H1 (cell line): Measurements from ENCODE around the gene TBC1D22A. TPM values are rescaled to one million over a fixed set of nuclear protein-coding genes. Genes with fewer than 3 reads are reported as not detected.

ENCODE experiments used
- CTCF ChIA-PET: fragments of 300-600 bp; sonication (Branson Sonifier 250); formaldehyde crosslinking; loops from one replicate; lab custom pipeline; 2021; ENCODE audit not compliant: partially characterized antibody; lab: Charles Lee
- POLR2A ChIA-PET: fragments of 300-600 bp; sonication (Branson Sonifier 250); formaldehyde crosslinking; loops from one replicate; lab custom pipeline; 2021; ENCODE audit warnings: inconsistent platforms; ENCODE audit not compliant: partially characterized antibody; lab: Charles Lee
- DNase-seq, 2 experiments: peaks; one replicate each; pipeline versions ENCODE4 v3.0.0 to v3.0.0-alpha.2; 2010 to 2022; ENCODE audit warnings: low spot score in 2 of 2, low read depth in 1 of 2, mixed read lengths in 1 of 2
- FAIRE-seq: peaks from 2 replicates; lab custom pipeline; 2011; peaks lifted over from hg19 to GRCh38; lab: Jason Lieb, UNC
- H2AFZ ChIP-seq: 2 replicates; pipeline ENCODE4 v1.8.1; 2012; ENCODE audit warnings: low read length, inconsistent platforms
- H2AK5ac ChIP-seq: 2 replicates; pipeline ENCODE4 v1.6.1; 2013; ENCODE audit warnings: low read depth, low read length
- H2BK120ac ChIP-seq: replicated peaks from 2 replicates; pipeline ENCODE3; 2013; ENCODE audit warnings: low read depth, low read length, inconsistent platforms
- H2BK12ac ChIP-seq: 2 replicates; pipeline ENCODE4 v1.6.1; 2013; ENCODE audit warnings: low read depth, low read length
- H2BK15ac ChIP-seq: 2 replicates; pipeline ENCODE4 v1.6.1; 2013; ENCODE audit warnings: low read length
- H2BK20ac ChIP-seq: 2 replicates; pipeline ENCODE4 v1.6.1; 2013; ENCODE audit warnings: low read length
- H2BK5ac ChIP-seq: 2 replicates; pipeline ENCODE4 v1.6.1; 2013; ENCODE audit warnings: low read depth, low read length
- H3K14ac ChIP-seq: 2 replicates; pipeline ENCODE4 v1.6.1; 2013; ENCODE audit warnings: inconsistent platforms; ENCODE audit not compliant: insufficient read length
- H3K18ac ChIP-seq: 2 replicates; pipeline ENCODE4 v1.6.1; 2013; ENCODE audit warnings: low read length; ENCODE audit errors: extremely low read depth
- H3K23ac ChIP-seq: 2 replicates; pipeline ENCODE4 v1.6.1; 2013; ENCODE audit warnings: inconsistent platforms; ENCODE audit not compliant: insufficient read length
- H3K23me2 ChIP-seq: 2 replicates; pipeline ENCODE4 v1.6.1; 2013; ENCODE audit warnings: low read depth, low read length
- H3K27ac ChIP-seq: 2 replicates; pipeline ENCODE4 v1.6.1; 2011; ENCODE audit warnings: low read depth, low read length, inconsistent platforms
- H3K27me3 ChIP-seq, 4 experiments: replicated peaks in 1 of 4; 1 replicate in 1 of 4; 2 replicates in 3 of 4; pipeline versions ENCODE4 v1.6.1 to v1.8.1; 2011 to 2013; ENCODE audit warnings: low read length in 3 of 4, mild to moderate bottlenecking in 3 of 4, inconsistent platforms in 2 of 4, mixed read lengths in 2 of 4, moderate library complexity in 1 of 4; ENCODE audit not compliant: control insufficient read depth in 3 of 4, insufficient read depth in 3 of 4; ENCODE audit errors: extremely low read depth in 1 of 4
- H3K36me3 ChIP-seq, 4 experiments: 2 replicates each; pipeline versions ENCODE4 v1.6.1 to v1.8.1; 2011 to 2013; ENCODE audit warnings: mild to moderate bottlenecking in 4 of 4, low read length in 3 of 4, moderate library complexity in 2 of 4, control low read depth in 1 of 4, inconsistent platforms in 1 of 4; ENCODE audit not compliant: insufficient read depth in 4 of 4, control insufficient read depth in 2 of 4
- H3K4ac ChIP-seq: replicated peaks from 2 replicates; pipeline ENCODE3; 2013; ENCODE audit warnings: low read length, low read depth, mixed read lengths, inconsistent platforms; ENCODE audit not compliant: insufficient read length
- H3K4me1 ChIP-seq, 4 experiments: replicated peaks in 1 of 4; 1 replicate in 1 of 4; 2 replicates in 3 of 4; pipeline versions ENCODE4 v1.6.1 to v1.8.1; 2011 to 2013; ENCODE audit warnings: low read length in 3 of 4, inconsistent platforms in 2 of 4, mixed read lengths in 1 of 4; ENCODE audit not compliant: insufficient read depth in 4 of 4, control insufficient read depth in 3 of 4
- H3K4me2 ChIP-seq, 2 experiments: 2 replicates each; pipeline versions ENCODE4 v1.6.1 to v1.8.1; 2011 to 2013; ENCODE audit warnings: low read depth in 2 of 2, low read length in 2 of 2, control low read depth in 1 of 2, inconsistent platforms in 1 of 2, mild to moderate bottlenecking in 1 of 2; ENCODE audit not compliant: insufficient read depth in 1 of 2
- H3K4me3 ChIP-seq, 4 experiments: fragments of 200-600, 300-600 bp in 1 of 4; sonication (generic), shearing (Covaris generic), sonication (Bioruptor Twin) in 1 of 4; 2 replicates each; pipeline versions ENCODE4 v1.5.1 to v1.8.1; 2011 to 2016; ENCODE audit warnings: low read length in 4 of 4, low read depth in 3 of 4, control low read depth in 2 of 4, inconsistent platforms in 2 of 4, mild to moderate bottlenecking in 2 of 4, mixed read lengths in 1 of 4, moderate library complexity in 1 of 4; ENCODE audit not compliant: insufficient read depth in 2 of 4; ENCODE audit errors: extremely low read depth in 1 of 4
- H3K56ac ChIP-seq: replicated peaks from 2 replicates; pipeline ENCODE3; 2013; ENCODE audit warnings: low read depth, mild to moderate bottlenecking, mixed read lengths, low read length, inconsistent platforms; ENCODE audit not compliant: insufficient read length
- H3K79me1 ChIP-seq: 2 replicates; pipeline ENCODE4 v1.6.1; 2013; ENCODE audit warnings: low read depth, low read length, control low read depth
- H3K79me2 ChIP-seq, 2 experiments: 2 replicates each; pipeline versions ENCODE4 v1.6.1 to v1.8.1; 2012 to 2013; ENCODE audit warnings: low read length in 2 of 2, mild to moderate bottlenecking in 2 of 2, inconsistent platforms in 1 of 2; ENCODE audit not compliant: insufficient read depth in 2 of 2, control insufficient read depth in 1 of 2
- H3K9ac ChIP-seq, 4 experiments: replicated peaks in 1 of 4; 1 replicate in 1 of 4; 2 replicates in 3 of 4; pipeline versions ENCODE4 v1.6.1 to v1.8.1; 2011 to 2013; ENCODE audit warnings: low read depth in 3 of 4, low read length in 3 of 4, control low read depth in 2 of 4, mild to moderate bottlenecking in 2 of 4, moderate library complexity in 2 of 4, inconsistent platforms in 1 of 4; ENCODE audit errors: extremely low read depth in 1 of 4
- H3K9me3 ChIP-seq, 2 experiments: 2 replicates each; pipeline versions ENCODE4 v1.6.1 to v1.8.1; 2012 to 2013; ENCODE audit warnings: mild to moderate bottlenecking in 2 of 2, moderate library complexity in 2 of 2, control low read depth in 1 of 2, inconsistent platforms in 1 of 2, low read depth in 1 of 2, low read length in 1 of 2, mixed read lengths in 1 of 2; ENCODE audit not compliant: insufficient read depth in 2 of 2
- H4K20me1 ChIP-seq, 2 experiments: replicated peaks in 1 of 2; 2 replicates each; pipeline versions ENCODE3 to v1.8.1; 2011 to 2013; ENCODE audit warnings: inconsistent platforms in 2 of 2, low read length in 2 of 2, mild to moderate bottlenecking in 1 of 2; ENCODE audit not compliant: insufficient read depth in 2 of 2, control insufficient read depth in 1 of 2
- H4K5ac ChIP-seq: 2 replicates; pipeline ENCODE4 v1.6.1; 2013; ENCODE audit warnings: low read length, low read depth, mixed read lengths, inconsistent platforms; ENCODE audit not compliant: insufficient read length
- H4K8ac ChIP-seq: 2 replicates; pipeline ENCODE4 v1.8.0; 2013; ENCODE audit warnings: mild to moderate bottlenecking, moderate library complexity, low read length, inconsistent platforms; ENCODE audit not compliant: insufficient read depth; ENCODE audit errors: extremely low read depth
- H4K91ac ChIP-seq: replicated peaks from 2 replicates; pipeline ENCODE3; 2013; ENCODE audit warnings: low read length, mixed read lengths, inconsistent platforms; ENCODE audit not compliant: insufficient read length
- WGBS, 2 experiments: shearing (Covaris generic) in 1 of 2; methylation state at CpG; one replicate each; pipeline versions ENCODE4 v1.1.6 to v1.1.7; 2013 to 2015; ENCODE audit warnings: low lambda C conversion rate in 2 of 2, mixed read lengths in 2 of 2, inconsistent platforms in 1 of 2, low coverage in 1 of 2, missing lambda C conversion rate in 1 of 2; ENCODE audit not compliant: insufficient replicate concordance in 2 of 2, insufficient coverage in 1 of 2, insufficient read length in 1 of 2; ENCODE audit errors: extremely low coverage in 1 of 2, missing lambda C conversion rate in 1 of 2; 5-methylcytosine and 5-hydroxymethylcytosine counted together
- polyA plus RNA-seq, 7 experiments: library from polyadenylated mRNA; depleted of rRNA in 3 of 7; stranded (reverse) in 5 of 7; unstranded in 2 of 7; fragments of >200 nt in 5 of 7; fragments of 200-250 nt in 2 of 7; gene quantifications; 1 replicate in 5 of 7; 2 replicates in 1 of 7; 4 replicates in 1 of 7; pipeline versions ENCODE4 v1.2.1 to v1.2.3, GENCODE V29; 2011 to 2013; ENCODE audit warnings: missing spikeins in 2 of 7, mixed read lengths in 2 of 7
- total RNA-seq: library from RNA; stranded (reverse); fragmentation: NEBNext Ultra II Directional; extraction: Animal tissue kit (Norgen Biotek cat#: 25700); gene quantifications from 2 replicates; pipeline ENCODE4 v1.2.1, GENCODE V29; 2021

TBC1D22A gene
- total and polyA plus RNA-seq, 2 of the 8 experiments (the other 6 are each of a cell fraction or from before 2014, with no cell fraction given), result 11.9 to 18.4 TPM

GRCh38 chr22:46871826-46872225 lies 109.4 kb downstream of the TBC1D22A start:
- Histone ChIP-seq H3K9me3 (no peaks in the 10 kb centered on the region), H3K18ac (no peak overlapping the region), H2BK5ac (no peak overlapping the region), H3K14ac (no peak overlapping the region), H2BK20ac (no peak overlapping the region), H3K56ac (no peak overlapping the region), H3K23me2 (no peaks in the 10 kb centered on the region), H3K27me3 (no peaks in the 10 kb centered on the region), H2AK5ac (no peak overlapping the region), H2BK120ac (no peak overlapping the region), H3K79me2 (no peaks in the 10 kb centered on the region), H2BK12ac (no peak overlapping the region), H4K8ac (no peak overlapping the region), H4K5ac (no peak overlapping the region), H2BK15ac (no peak overlapping the region), H4K91ac (no peak overlapping the region), H3K4me3 (no peak overlapping the region), H3K27ac (no peak overlapping the region), H3K4me2 (no peak overlapping the region), H3K4ac (no peak overlapping the region), H3K79me1 (no peaks in the 10 kb centered on the region; the same call in 1 of the 2 replicates), H3K4me1 (peaks cover 0 to 5% (median 0%) of the 10 kb centered on the region in 4 experiments; a peak in 2 of 7 replicates), H4K20me1 (no peaks in the 10 kb centered on the region), H3K23ac (no peak overlapping the region), H3K9ac (no peak overlapping the region), H2AFZ (no peak overlapping the region), H3K36me3 (peaks cover 0 to 10% (median 0%) of the 10 kb centered on the region in 4 experiments; a peak in 2 of 8 replicates)
- 89% methylated on average over 2 of the region's 2 CpGs; no CpG with 5 or more reads in 1 of the 2 experiments for WGBS, 2 experiments
- DNase-seq (no peak), FAIRE-seq (no peak)
- ChIA-PET POLR2A (no interaction called here), CTCF (no interaction called here)
